Lower leg skin (tissue), 3 donors: Measurements from ENCODE around the gene LRRC34.

ENCODE experiments used
- POLR2A ChIP-seq, 2 donors: fragments of 450-650 bp; IDR thresholded peaks; one replicate each; pipeline ENCODE4 v1.6.1; 2016 to 2017; ENCODE audit warnings: antibody characterized with exemption in 2 of 2, mild to moderate bottlenecking in 1 of 2, moderate library complexity in 1 of 2
- TF ChIP-seq, protein P1 (sequence below), 3 donors: fragments of 450-650 bp; IDR thresholded peaks; one replicate each; pipeline ENCODE4 v1.5.1; 2016; ENCODE audit warnings: antibody characterized with exemption in 3 of 3, mild to moderate bottlenecking in 3 of 3, moderate library complexity in 2 of 3

DNA sequence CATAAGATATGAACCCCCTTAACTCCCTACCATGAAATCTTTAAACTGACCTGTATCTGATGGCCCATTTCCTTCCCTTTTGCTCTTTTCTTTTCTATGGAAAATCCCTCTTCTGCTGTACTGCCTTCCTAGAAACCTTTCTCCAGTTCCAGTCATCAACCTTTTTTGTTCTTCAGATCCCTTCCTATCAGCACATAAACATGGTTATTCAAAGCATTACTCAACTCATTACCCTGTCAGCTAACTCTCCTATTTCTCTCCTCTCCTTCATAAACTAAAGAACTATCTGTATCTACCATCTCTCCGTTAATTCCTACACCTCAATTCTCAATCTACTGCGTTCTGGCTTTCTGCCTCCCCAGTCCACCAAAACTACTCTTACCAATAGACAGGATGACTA, 60.8 kb downstream of the LRRC34 start:
- TF ChIP-seq, protein P1, sequence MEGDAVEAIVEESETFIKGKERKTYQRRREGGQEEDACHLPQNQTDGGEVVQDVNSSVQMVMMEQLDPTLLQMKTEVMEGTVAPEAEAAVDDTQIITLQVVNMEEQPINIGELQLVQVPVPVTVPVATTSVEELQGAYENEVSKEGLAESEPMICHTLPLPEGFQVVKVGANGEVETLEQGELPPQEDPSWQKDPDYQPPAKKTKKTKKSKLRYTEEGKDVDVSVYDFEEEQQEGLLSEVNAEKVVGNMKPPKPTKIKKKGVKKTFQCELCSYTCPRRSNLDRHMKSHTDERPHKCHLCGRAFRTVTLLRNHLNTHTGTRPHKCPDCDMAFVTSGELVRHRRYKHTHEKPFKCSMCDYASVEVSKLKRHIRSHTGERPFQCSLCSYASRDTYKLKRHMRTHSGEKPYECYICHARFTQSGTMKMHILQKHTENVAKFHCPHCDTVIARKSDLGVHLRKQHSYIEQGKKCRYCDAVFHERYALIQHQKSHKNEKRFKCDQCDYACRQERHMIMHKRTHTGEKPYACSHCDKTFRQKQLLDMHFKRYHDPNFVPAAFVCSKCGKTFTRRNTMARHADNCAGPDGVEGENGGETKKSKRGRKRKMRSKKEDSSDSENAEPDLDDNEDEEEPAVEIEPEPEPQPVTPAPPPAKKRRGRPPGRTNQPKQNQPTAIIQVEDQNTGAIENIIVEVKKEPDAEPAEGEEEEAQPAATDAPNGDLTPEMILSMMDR (IDR thresholded peaks at IDR 0.05), result no peak
- no peak for TF ChIP-seq POLR2A (IDR thresholded peaks at IDR 0.05)
